RWPE2 (cell line): ENCODE measurements around the gene SP1.
A peak's percentile ranks its signal among the peaks of the same experiment; 100 is the strongest.

Experiments used
- ATAC-seq: fragments of 200-7000 bp; cut with Tn5 transposase; 3 replicates; pipeline ENCODE4 v1.9.1; 2021; ENCODE audit warnings: low read depth
- DNase-seq: peaks from one replicate; pipeline ENCODE4 v3.0.0-alpha.2; 2020; ENCODE audit warnings: low spot score
- H3K27ac ChIP-seq: fragments of 450-650 bp; 2 replicates; pipeline ENCODE4 v1.5.1; 2017; ENCODE audit warnings: mild to moderate bottlenecking; ENCODE audit not compliant: poor library complexity, severe bottlenecking
- H3K27me3 ChIP-seq: fragments of 250-450 bp; sonication (Bioruptor Pico); 2 replicates; pipeline ENCODE4 v1.5.1; 2021; ENCODE audit warnings: mild to moderate bottlenecking, moderate library complexity; ENCODE audit not compliant: insufficient read depth, poor library complexity, severe bottlenecking
- H3K36me3 ChIP-seq: fragments of 250-450 bp; sonication (Bioruptor Pico); 2 replicates; pipeline ENCODE4 v1.5.1; 2020; ENCODE audit warnings: low read depth, mild to moderate bottlenecking, moderate library complexity
- H3K4me1 ChIP-seq: fragments of 250-450 bp; sonication (Bioruptor Pico); 2 replicates; pipeline ENCODE4 v1.5.1; 2021; ENCODE audit warnings: mild to moderate bottlenecking, moderate library complexity; ENCODE audit not compliant: insufficient read depth, poor library complexity, severe bottlenecking
- H3K4me3 ChIP-seq: fragments of 250-450 bp; sonication (Bioruptor Pico); 2 replicates; pipeline ENCODE4 v1.5.1; 2021; ENCODE audit warnings: mild to moderate bottlenecking, moderate library complexity; ENCODE audit not compliant: severe bottlenecking
- H3K9me3 ChIP-seq: fragments of 250-450 bp; sonication (Bioruptor Pico); 2 replicates; pipeline ENCODE4 v1.5.1; 2021; ENCODE audit warnings: mild to moderate bottlenecking, moderate library complexity; ENCODE audit not compliant: severe bottlenecking
- TF ChIP-seq, protein P1 (sequence below): fragments of 450-650 bp; IDR thresholded peaks from one replicate; pipeline ENCODE4 v1.5.1; 2017; ENCODE audit warnings: mild to moderate bottlenecking, moderate library complexity; ENCODE audit not compliant: poor library complexity, severe bottlenecking

The SP1 gene

DNA sequence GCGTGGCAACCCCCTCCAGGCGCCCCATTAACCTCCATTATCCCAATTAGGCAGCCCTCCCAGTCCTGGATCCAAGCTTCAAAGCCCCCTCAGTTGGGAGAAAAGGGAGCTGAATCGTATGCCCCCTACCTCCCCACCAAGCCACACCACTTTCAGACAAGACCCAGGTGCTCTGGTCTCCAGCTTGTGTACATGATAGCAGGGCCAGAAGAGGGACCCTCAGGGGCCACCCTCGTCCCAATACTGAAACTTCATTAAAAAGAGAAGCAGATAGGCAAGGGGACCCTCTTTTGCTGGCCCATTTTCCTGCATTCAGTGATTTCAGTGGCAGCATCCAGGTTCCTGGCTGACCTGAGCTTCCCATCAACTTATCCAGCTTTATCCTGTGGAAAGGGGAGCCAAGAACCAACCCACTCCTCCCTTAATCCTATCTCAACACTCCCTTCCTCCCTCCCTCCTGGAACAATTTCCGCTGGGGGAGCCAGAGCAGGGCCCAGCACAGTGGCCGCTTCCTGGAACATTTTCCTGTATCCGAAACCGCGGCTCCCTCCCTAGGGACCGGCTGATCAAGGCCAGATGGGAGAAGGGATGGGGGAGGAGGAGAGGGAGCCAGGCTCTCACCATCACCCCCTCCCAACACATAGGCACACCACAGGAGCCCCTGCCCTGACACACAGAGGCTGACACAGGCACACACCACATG lies 34.3 kb upstream of the SP1 start:
- no peaks in the 10 kb centered on the region for H3K27me3 ChIP-seq
- no peak overlapping the region for H3K27ac ChIP-seq
- DNase-seq: no peak
- no peaks in the 10 kb centered on the region for H3K9me3 ChIP-seq
- H3K36me3 ChIP-seq: no peaks in the 10 kb centered on the region
- H3K4me3 ChIP-seq: peak overlapping the region; percentile 41
- TF ChIP-seq, protein P1, sequence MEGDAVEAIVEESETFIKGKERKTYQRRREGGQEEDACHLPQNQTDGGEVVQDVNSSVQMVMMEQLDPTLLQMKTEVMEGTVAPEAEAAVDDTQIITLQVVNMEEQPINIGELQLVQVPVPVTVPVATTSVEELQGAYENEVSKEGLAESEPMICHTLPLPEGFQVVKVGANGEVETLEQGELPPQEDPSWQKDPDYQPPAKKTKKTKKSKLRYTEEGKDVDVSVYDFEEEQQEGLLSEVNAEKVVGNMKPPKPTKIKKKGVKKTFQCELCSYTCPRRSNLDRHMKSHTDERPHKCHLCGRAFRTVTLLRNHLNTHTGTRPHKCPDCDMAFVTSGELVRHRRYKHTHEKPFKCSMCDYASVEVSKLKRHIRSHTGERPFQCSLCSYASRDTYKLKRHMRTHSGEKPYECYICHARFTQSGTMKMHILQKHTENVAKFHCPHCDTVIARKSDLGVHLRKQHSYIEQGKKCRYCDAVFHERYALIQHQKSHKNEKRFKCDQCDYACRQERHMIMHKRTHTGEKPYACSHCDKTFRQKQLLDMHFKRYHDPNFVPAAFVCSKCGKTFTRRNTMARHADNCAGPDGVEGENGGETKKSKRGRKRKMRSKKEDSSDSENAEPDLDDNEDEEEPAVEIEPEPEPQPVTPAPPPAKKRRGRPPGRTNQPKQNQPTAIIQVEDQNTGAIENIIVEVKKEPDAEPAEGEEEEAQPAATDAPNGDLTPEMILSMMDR: peak; percentile 11
- no peaks in the 10 kb centered on the region for H3K4me1 ChIP-seq
- ATAC-seq: no peak

DNA sequence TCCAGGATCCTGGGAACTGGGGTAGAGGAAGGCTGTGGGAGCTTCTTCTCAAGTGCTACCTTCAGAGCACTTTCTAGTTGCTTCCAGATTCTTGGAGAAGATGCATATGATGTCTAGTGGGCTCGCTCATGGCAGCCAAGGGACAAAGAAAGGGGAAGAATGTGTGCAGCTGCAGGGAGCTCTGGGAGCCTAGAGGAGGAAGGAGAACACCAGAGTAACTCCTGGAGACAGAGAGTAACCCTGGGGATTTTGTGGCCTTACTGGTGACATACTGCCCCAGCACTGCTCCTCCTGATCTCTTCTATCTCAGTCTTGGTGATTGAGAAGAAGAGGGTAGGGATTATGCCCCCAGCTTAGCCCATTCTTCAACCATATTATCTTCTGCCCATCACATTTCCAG lies 33.5 kb upstream of the SP1 start:
- Histone ChIP-seq H3K4me3 (no peak overlapping the region), H3K27ac (no peak overlapping the region), H3K27me3 (no peaks in the 10 kb centered on the region), H3K9me3 (no peaks in the 10 kb centered on the region), H3K36me3 (no peaks in the 10 kb centered on the region), H3K4me1 (no peaks in the 10 kb centered on the region)
- TF ChIP-seq, protein P1: no peak
- DNase-seq (no peak), ATAC-seq (no peak)

DNA sequence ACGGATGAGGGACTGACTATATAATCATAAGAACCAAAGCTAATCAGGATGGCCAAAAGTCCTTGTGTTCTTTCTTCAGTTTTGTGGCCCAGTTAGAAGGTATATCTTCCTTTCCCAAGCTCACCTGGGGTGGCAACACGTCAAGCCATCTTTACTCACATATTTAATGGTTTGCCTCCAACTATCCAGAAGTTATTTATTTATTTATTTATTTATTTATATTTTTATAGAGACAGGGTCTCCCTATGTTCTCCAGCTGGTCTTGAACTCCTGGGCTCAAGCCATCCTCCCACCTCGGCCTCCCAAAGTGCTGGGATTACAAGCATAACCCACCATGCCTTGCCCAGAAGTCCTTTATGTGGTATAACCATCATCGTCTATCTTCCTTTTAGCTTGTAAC lies 32.1 kb upstream of the SP1 start:
- DNase-seq (no peak), ATAC-seq (no peak)
- no peaks in the 10 kb centered on the region for H3K4me1 ChIP-seq
- H3K27ac ChIP-seq: no peak overlapping the region
- H3K4me3 ChIP-seq: no peak overlapping the region
- H3K27me3 ChIP-seq: no peaks in the 10 kb centered on the region
- TF ChIP-seq, protein P1: no peak
- H3K9me3 ChIP-seq: no peaks in the 10 kb centered on the region
- H3K36me3 ChIP-seq: no peaks in the 10 kb centered on the region

DNA sequence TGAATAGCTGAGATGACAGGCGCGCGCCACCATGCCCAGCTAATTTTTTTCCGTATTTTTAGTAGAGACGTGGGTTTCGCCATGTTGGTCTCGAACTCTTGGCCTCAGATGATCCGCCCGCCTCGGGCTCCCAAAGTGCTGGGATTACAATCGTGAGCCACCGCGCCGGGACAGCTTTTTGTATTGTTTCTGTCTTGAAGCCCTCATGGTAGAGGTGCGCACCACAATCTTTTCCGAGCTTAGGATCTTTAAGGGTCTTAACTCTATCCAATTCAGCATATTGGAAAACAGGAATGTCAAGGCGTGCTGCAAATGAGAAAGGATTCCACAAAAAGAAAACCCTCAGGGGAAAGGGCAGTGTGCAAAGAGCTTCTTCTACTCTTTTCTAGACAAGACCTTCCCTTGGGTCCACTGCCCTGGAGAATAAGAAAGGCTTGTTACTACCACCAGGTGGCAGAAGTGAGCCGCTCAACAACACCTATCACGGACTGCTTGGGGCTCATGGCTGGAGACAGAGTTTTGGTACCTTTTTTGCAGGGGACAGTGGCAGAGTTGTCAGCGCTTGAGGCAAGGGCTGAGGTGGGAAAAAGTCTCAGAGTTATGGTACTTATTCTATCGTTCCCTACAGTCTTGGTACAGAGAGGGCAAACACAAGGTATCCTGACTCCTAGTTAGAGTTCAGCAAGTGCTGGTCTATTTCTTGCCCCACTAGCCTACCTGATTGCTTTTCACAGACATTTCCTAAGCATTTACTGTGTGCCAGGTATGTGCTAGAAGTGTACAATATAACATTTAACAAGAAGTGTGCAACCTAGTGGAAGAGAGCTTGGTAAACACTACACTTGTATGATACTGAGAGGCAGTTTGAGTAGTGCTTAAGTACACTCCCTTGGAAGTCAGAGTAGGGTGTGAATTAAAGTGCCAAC lies 27.4 kb upstream of the SP1 start:
- Histone ChIP-seq H3K9me3 (no peaks in the 10 kb centered on the region), H3K4me3 (no peak overlapping the region), H3K4me1 (no peaks in the 10 kb centered on the region), H3K27me3 (no peaks in the 10 kb centered on the region), H3K36me3 (no peaks in the 10 kb centered on the region), H3K27ac (no peak overlapping the region)
- TF ChIP-seq, protein P1: peak; percentile 89
- ATAC-seq: peak; percentile 97
- DNase-seq: no peak
